Aorta (tissue), 5 donors: ENCODE results near the gene AP3B2. TPM values are rescaled to one million over a fixed set of nuclear protein-coding genes. Genes with fewer than 3 reads are reported as not detected.
"Not testable (repeated sequence)": the region's sequence is repeated elsewhere in the genome, so short reads cannot be mapped to it uniquely, and the experiment has no call there.

ENCODE experiments used
- ATAC-seq: fragments of 200-7000 bp; cut with Tn5 transposase; one replicate; pipeline ENCODE4 v1.9.1; 2022; ENCODE audit warnings: moderate library complexity; ENCODE audit not compliant: low FRiP score
- DNase-seq, 2 donors: peaks; one replicate each; pipeline ENCODE4 v3.0.0-alpha.2; 2020
- H3K27ac ChIP-seq, 2 donors: one replicate each; pipeline ENCODE4 v1.5.1; 2013; ENCODE audit warnings: low read length in 2 of 2, mild to moderate bottlenecking in 2 of 2, moderate library complexity in 2 of 2, control low read depth in 1 of 2, inconsistent platforms in 1 of 2, low read depth in 1 of 2
- H3K27me3 ChIP-seq, 2 donors: one replicate each; pipeline ENCODE4 v1.6.1; 2013; ENCODE audit warnings: control low read depth in 1 of 2, low read length in 1 of 2, mild to moderate bottlenecking in 1 of 2, moderate library complexity in 1 of 2; ENCODE audit not compliant: insufficient read depth in 2 of 2, control insufficient read depth in 1 of 2
- H3K36me3 ChIP-seq, 2 donors: one replicate each; pipeline ENCODE4 v1.6.1; 2013; ENCODE audit warnings: control low read depth in 1 of 2, low read length in 1 of 2, mild to moderate bottlenecking in 1 of 2; ENCODE audit not compliant: insufficient read depth in 2 of 2, control insufficient read depth in 1 of 2
- H3K4me1 ChIP-seq, 2 donors: one replicate each; pipeline ENCODE4 v1.6.1; 2013; ENCODE audit warnings: low read length in 2 of 2, control low read depth in 1 of 2, mild to moderate bottlenecking in 1 of 2, moderate library complexity in 1 of 2; ENCODE audit not compliant: insufficient read depth in 2 of 2, control insufficient read depth in 1 of 2
- H3K4me3 ChIP-seq, 2 donors: one replicate each; pipeline ENCODE4 v1.5.1; 2013; ENCODE audit warnings: low read length in 2 of 2, control low read depth in 1 of 2, mild to moderate bottlenecking in 1 of 2
- H3K9me3 ChIP-seq: one replicate; pipeline ENCODE4 v1.6.1; 2013; ENCODE audit warnings: mild to moderate bottlenecking, low read length; ENCODE audit not compliant: control insufficient read depth
- WGBS, 2 donors: extraction: QIAGEN DNeasy Blood & Tissue Kit; methylation state at CpG; one replicate each; pipeline ENCODE4 v1.1.7; 2013; 5-methylcytosine and 5-hydroxymethylcytosine counted together
- intact Hi-C, 2 donors: fragments of 100-400 bp; cut with DNase I; formaldehyde crosslinking; loops; one replicate each; pipeline versions ENCODE4 v1.14.2 to v1.15.0; 2022
- polyA plus RNA-seq, 2 donors: library from polyadenylated mRNA; stranded (reverse); fragments of 200-250 nt; gene quantifications; one replicate each; pipeline ENCODE4 v1.2.3, GENCODE V29; 2013
- total RNA-seq, 2 donors: library from RNA; stranded (reverse); fragmentation: NEBNext Ultra II Directional; extraction: Animal tissue kit (Norgen Biotek cat#: 25700); gene quantifications; one replicate each; pipeline ENCODE4 v1.2.1, GENCODE V29; 2021
- donor health status: healthy with polysubstance abuse.
- donor health status: Bipolar disorder and iron deficiency.
- donor health status: DM: no; HTN: no; CAD: no.
- donor health status: DM: no; HTN: no; CAD: no.
- donor health status: DM: yes; HTN: yes; CAD: no.

The AP3B2 gene
- total and polyA plus RNA-seq, 4 donors: 0.16 to 1.6 (median 0.42) TPM; not detected in 1

DNA sequence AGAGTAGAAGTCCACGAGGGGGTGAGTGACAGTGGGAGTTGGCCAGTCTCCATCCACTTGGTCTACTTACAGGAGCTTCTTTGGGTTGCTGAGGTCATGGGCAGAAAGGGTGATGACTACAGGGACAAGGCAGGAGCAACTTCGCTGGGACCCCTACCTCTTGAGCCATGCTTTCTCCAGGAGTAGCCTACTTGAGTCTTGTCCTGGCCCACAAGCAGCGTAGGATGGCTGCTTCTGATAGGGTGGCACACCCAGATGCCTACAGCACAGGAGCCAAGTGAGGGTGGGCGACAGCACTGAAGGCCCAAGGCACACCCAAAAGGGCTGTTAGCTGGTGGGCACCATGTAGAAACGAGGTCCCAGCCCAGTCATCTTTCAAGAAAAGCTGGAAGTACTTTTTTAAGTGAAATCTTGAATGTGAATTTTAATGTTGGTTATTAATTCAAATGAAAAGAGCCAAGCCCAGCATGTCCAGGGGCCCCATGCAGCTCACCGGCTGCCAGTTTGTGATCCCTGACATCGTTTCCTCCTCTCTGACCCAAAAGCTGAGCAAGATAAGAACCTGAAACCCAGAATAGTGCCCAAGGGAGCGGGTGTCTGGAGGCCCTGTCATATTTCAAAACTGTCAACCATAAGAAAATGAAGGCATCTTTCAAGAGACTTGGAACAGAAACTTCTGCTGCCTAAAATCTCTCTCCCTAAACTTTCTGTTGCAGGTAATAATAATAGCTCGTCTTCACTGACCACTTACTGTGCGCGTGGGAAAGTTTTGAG, 60.3 kb downstream of the AP3B2 start:
- WGBS, 2 donors: 66 to 68% methylated on average over 11 of the region's 11 CpGs
- DNase-seq (no peak), ATAC-seq (no peak)
- Histone ChIP-seq H3K4me1 (no peaks in the 10 kb centered on the region), H3K27me3 (no peaks in the 10 kb centered on the region), H3K4me3 (no peak overlapping the region), H3K9me3 (no peaks in the 10 kb centered on the region), H3K36me3 (no peaks in the 10 kb centered on the region), H3K27ac (no peak overlapping the region)
- intact Hi-C loops: no loop called here

DNA sequence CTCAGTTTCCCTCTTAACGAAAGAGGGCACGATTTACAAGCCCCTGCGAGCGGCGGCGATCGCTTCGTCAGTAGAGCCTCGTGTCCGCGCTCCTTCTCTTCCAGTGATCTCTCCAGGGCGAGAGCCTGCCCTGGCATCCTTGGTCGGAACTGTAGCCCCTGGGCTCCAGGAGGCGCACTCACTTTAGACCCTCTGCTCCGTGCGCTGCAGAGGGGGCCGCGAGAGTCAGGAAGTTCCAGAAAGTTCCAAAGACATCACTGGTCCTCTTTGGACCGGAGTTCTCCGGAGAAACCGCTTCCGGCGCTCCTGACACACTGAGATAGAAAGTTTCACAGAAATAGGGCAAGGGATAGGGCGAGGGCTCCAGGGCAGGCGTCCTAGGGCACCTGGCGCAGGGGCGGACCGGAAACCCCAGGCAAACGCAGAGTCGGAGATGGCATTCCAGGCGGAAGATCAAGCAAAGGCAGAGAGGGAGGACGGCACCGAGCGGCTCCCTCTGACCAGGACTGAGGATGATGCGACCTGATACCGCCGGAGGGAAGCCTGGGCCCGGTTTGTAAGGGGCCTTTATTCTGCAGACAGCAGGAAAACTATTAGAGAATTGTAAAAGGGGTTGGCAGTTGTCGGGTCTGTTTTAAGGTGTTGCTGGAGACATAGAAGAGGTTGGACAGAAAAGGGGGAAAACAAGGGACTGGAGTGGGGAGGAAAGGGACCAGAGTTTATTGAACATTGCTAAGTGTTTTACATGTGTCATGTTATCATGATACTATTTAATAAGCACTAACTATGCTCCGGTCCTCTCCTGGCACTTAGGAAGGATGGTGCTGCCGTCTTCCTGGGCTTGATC, 61.2 kb downstream of the AP3B2 start:
- Histone ChIP-seq H3K4me3 (peak overlapping the region; percentile 49 to 62), H3K4me1 (no peaks in the 10 kb centered on the region), H3K27ac (no peak overlapping the region), H3K36me3 (no peaks in the 10 kb centered on the region), H3K9me3 (no peaks in the 10 kb centered on the region), H3K27me3 (no peaks in the 10 kb centered on the region)
- ATAC-seq (no peak), DNase-seq (no peak)
- WGBS, 2 donors: 11 to 13% methylated on average over 41 of the region's 41 CpGs
- intact Hi-C loops: no loop called here

DNA sequence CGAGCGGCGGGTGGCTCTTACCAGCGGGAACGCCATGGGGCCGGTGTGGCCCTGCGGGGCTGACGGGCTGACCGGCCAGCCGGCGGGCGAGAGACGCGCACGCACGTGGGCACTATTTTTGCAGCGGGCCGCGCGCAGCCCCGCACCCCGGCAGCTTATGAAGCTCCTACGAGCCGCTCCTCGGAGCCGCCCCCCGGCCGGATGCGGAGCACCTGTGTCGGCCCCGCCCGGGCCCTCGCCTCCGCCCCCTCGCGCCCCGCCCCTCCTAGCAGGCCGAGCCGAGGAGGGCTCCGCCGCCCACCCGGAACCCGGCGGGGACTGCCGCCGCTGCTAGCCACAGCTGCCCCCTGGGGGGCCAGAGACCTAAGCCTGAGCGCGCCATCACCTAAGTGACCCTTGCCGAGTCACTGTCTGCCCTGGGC, 61.8 kb downstream of the AP3B2 start:
- DNase-seq (peak in 1 of 2 donors; percentile 79), ATAC-seq (no peak)
- WGBS, 2 donors: 0 to 1% methylated on average over 32 to 49 of the region's 49 CpGs
- no peaks in the 10 kb centered on the region for H3K9me3 ChIP-seq
- intact Hi-C loops: no loop called here
- no peak overlapping the region for H3K27ac ChIP-seq
- no peaks in the 10 kb centered on the region for H3K36me3 ChIP-seq
- H3K4me3 ChIP-seq: peak overlapping the region; percentile 49 to 62
- H3K4me1 ChIP-seq: no peaks in the 10 kb centered on the region
- H3K27me3 ChIP-seq: no peaks in the 10 kb centered on the region

DNA sequence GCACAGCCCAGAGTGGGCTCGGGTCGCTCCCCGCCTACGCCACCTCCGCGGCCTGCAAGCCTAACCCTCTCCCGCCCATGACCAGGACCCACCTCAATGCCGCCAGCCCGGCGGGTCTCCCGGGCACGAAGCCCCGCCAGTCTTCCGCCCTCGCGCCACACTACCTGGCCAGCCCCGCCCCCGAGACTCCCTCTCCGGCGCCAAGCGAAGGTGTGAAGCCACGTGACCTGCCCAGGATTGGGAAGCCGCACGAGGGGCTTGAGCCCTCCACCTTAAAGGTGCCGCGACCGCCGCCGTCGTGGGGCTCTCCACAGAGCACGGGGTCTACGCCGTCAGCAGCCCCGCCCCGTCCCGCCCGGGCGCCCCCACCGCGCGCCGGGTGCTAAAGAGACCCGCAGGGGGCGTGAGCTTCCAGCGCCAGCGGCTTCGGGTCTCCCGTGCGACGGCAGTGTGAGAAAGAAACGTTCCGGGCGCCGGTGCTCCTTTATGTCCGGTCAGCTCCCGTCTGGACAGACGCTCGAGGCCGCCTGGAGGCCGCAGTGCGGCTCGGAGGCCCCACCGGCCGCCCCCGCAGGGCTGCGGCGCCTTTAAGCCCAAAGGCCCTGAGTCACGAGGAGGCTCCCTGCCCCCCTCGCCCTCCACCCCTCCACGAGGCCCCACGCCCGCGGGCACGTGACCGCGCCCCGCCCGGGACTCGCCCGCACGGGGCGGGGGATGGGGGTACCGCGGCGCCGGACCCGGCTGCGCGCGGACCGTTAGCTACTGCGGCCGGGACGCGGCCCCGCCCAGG, 62.4 kb downstream of the AP3B2 start, which contains the start of gene CPEB1:
Gene CPEB1 (minus strand): TSS at position 319 of the 790 bp plus-strand sequence. CDS start 18,904 bp downstream, outside the sequence.
- intact Hi-C loops: no loop called here
- H3K9me3 ChIP-seq: no peaks in the 10 kb centered on the region
- H3K36me3 ChIP-seq: no peaks in the 10 kb centered on the region
- H3K4me1 ChIP-seq: no peaks in the 10 kb centered on the region
- H3K27me3 ChIP-seq: no peaks in the 10 kb centered on the region
- no peak within 1 kb of the TSS for H3K27ac ChIP-seq
- peak within 1 kb of the TSS; percentile 49 to 62 for H3K4me3 ChIP-seq
- ATAC-seq (peak; percentile 77), DNase-seq (peak; percentile 74 to 87)
- WGBS, 2 donors: 4 to 9% methylated on average over 69 to 96 of the region's 96 CpGs

DNA sequence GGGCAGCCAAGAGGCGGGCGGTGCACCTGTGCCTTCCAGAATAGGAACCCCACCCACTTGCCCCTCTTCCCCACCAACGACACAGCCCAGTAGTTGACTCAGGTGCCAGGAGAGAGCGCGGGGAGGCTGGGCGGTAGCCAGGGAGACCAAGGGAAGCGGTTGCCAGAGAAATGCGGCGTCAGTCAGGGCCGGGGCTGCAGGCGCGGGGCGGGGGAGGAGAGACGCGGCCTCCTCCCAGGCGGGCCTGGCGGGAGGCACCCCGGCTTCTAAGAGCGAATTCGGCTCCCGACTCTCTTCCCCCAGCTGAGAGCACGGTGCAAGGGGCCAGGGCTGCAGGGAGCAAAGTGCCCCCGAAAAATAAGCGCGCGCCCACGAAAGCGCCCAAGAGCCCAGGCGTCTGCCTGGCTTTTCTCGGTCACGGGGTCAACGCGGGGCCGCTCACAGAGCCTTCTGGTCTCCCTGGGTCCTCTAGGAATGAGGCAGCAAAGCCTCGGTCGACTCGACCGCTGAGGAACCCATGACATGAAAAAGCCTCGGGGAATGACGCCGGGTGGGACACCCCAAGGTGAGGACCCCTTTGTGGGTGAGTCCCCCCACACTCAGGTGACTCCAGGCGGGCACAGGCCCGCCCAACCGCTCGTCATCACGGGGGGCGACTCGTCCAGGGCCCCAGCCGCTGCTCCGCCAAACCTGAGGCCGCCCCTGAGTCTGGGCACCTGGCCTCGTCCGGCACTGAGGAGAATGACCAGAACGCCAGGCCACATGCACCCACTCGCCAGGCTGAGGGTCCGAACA, 63.2 kb downstream of the AP3B2 start:
- H3K27me3 ChIP-seq: no peaks in the 10 kb centered on the region
- no peak overlapping the region for H3K27ac ChIP-seq
- H3K36me3 ChIP-seq: no peaks in the 10 kb centered on the region
- no peaks in the 10 kb centered on the region for H3K4me1 ChIP-seq
- H3K4me3 ChIP-seq: no peak overlapping the region
- DNase-seq (no peak), ATAC-seq (peak; percentile 43)
- WGBS, 2 donors: 16% methylated on average over 53 to 56 of the region's 56 CpGs
- no peaks in the 10 kb centered on the region for H3K9me3 ChIP-seq
- intact Hi-C loops: no loop called here

DNA sequence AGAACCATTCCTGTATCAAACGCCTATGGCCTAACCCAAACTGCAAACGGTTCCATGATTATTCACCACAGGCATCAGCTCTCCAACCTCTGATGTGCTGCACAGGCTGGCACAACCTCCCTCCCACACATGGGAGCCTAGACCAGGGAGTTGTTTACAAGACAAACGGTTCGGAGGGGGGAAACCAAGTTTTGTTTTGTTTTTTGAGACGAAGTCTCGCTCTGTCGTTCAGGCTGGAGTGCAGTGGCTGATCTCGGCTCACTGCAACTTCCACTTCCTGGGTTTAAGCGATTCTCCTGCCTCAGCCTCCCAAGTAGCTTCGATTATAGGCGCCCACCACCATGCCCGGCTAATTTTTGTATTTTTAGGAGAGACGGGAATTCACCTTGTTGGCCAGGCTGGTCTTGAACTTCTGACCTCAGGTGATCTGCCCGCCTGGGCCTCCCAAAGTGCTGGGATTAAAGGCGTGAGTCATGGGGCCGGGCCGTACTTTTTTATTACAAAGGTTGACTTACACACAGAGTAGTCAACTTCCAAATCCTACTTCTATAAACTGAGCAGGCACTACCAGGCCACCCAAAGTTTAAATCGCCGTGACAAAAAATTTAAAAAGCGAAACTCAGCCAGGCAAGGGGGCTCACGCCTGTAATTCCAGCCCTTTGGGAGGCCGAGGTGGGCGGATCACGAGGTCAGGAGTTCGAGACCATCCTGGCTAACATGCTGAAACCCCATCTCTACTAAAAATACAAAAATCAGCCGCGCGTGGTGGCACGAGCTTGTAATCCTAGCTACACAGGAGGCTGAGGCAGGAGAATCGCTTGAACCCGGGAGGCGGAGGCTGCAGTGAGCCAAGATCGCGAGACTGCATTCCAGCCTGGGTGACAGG, 64.5 kb downstream of the AP3B2 start:
- H3K4me3 ChIP-seq, H3K27ac ChIP-seq, H3K27me3 ChIP-seq, H3K36me3 ChIP-seq, intact Hi-C loops, ATAC-seq, H3K9me3 ChIP-seq, DNase-seq, H3K4me1 ChIP-seq: not testable (repeated sequence)
- WGBS, 2 donors: 88 to 89% methylated on average over 34 of the region's 34 CpGs

DNA sequence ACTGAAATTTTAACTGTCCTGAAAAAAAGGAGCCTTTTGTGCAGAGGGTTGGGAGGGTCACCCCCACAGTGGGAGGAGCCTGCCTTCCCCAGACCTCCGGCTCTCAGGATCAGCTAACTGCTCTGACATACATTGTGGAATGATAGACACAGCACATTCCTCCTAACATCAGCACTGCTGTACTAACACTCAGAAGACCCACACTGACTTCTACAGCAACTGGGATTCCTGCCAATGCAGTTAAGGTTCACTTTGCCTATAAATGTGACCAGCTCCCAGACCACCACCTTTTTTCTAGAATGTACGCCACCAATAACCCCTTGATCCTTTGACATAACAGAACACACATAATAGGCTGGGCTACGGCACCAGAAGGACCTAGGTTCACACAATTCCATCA, 65.7 kb downstream of the AP3B2 start:
- DNase-seq (no peak), ATAC-seq (no peak)
- intact Hi-C loops: no loop called here
- no peak overlapping the region for H3K27ac ChIP-seq
- no peaks in the 10 kb centered on the region for H3K9me3 ChIP-seq
- H3K36me3 ChIP-seq: no peaks in the 10 kb centered on the region
- no peaks in the 10 kb centered on the region for H3K27me3 ChIP-seq
- no peaks in the 10 kb centered on the region for H3K4me1 ChIP-seq
- 34 to 40% methylated on average over 3 of the region's 3 CpGs for WGBS, 2 donors
- H3K4me3 ChIP-seq: no peak overlapping the region
